Islet precursor cell (in vitro differentiated cells): ENCODE measurements around the gene NRCAM.
A peak's percentile ranks its signal among the peaks of the same experiment; 100 is the strongest.

ENCODE experiments used
- DNase-seq: peaks from one replicate; pipeline ENCODE4 v3.0.0-alpha.2; 2018

NRCAM gene

DNA sequence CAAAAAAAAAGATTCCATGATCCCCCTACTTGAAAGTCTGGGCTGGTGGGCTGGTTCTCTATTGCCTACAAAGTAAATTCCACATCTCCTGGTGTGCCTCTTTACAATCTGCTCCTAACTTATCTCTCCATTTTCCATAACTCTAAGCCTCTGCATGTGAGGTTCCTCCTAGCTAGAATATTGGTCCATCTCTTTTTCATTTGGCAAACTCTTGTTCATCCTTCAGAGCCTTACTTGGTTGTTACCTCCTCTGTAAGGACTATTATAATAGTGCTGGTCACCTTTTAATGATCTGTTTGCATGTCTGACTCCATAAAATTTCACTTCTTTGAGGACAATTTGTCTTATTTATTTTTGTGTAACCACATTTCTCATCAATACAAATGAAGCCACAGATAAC is 1.6 kb upstream of the NRCAM start:
- DNase-seq, result no peak

DNA sequence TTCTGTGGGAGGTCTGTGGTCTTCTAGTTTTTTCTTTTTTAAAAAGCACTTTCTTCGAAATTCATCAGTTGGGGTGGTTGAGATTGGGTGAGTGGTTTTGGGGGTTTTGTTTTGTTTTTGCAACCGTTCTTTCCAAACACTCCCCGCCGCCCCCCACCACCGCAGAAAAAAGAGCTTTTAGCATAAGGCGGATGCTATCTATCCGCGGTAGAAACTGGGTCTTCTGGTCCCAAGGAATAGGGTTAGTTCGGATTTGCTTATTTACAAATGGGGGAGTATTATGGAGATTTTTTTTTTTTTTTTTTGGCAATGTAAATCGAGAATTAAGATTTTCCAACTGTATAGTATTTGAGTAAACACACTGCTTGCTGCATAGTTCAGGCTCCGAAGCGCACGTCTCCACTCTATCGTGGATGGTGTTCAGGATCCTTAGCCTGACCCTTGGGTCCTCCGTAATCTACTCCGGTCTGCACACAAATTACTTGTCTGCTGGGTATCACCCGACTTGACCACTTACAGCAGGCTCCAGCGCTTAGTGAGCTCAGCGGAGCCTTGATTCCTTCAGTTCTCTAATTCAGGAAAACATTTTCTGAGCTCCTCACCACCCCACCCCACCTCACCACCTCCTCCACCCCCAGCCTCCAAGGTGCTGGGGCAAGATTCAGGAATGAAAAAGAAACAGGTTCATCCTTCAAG is 757 bp upstream of the NRCAM start:
- DNase-seq, result no peak

- DNase-seq, result peak; percentile 63
Observed at GRCh38 chr7:108455551-108455997, 662 bp downstream of the NRCAM start.

- DNase-seq, result peak; percentile 72
Observed at GRCh38 chr7:108454674-108455550, 1.3 kb downstream of the NRCAM start.

DNA sequence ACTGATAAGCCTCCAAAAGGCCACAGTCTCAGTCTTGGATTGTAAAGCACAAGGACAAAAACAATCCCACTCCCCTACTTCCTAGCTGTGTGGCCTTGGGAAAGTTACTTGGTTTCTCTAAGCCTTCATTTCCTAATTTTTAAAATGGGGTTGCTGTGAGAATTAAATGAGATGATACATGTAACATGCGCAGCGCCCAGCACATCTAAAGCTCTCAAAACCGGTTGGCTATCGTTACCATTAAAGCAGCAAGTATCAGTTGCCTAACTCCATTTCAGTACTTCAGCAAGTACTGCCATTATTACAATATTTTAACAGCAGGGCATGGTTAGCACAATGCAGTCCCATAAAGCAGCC is 1.9 kb downstream of the NRCAM start:
- DNase-seq, result no peak

GRCh38 chr7:108453320-108453719 is 2.9 kb downstream of the NRCAM start:
- no peak for DNase-seq

GRCh38 chr7:108452707-108453106 is 3.5 kb downstream of the NRCAM start:
- no peak for DNase-seq

DNA sequence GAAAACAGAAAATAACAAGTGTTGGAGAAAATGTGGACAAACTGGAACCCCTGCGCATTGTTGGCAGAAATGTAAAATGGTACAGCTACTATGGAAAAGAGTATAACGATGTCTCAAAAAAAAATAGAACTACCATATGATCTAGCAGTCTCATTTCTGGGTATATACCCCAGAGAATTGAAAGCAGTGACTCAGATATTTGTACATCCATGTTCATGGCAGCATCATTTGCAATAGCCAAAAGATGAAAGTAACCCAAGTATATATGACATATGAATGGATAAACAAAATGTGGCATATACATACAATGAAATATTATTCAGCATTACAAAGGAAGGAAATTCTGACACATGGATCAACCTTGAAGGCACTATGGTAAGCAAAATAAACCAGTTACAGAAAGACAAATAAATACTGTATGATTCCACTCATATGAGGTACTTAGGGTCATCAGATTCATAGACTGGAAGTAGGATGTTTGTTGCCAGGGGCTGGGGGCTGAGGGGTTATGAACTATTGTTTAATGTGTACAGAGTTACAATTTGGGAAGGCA is 4.9 kb downstream of the NRCAM start:
- no peak for DNase-seq

DNA sequence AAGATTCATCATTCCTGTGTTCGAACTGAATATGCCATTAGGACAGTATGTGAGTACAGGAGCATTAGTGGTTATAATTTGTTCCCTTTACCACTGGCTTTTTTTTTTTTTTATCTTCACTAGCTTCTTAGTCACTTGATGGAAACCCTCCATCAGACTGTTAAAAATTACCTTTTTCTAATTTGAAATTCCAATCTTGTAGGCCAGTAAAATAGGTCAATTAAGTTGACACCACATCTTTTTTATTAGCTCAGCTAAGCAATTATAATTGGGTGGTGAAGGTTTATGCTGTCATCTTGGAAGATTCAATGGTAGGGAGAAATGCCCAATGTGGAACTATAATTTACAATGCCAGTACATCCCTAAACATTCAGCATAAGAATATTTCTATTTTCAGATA is 6.1 kb downstream of the NRCAM start:
- DNase-seq, result no peak

DNA sequence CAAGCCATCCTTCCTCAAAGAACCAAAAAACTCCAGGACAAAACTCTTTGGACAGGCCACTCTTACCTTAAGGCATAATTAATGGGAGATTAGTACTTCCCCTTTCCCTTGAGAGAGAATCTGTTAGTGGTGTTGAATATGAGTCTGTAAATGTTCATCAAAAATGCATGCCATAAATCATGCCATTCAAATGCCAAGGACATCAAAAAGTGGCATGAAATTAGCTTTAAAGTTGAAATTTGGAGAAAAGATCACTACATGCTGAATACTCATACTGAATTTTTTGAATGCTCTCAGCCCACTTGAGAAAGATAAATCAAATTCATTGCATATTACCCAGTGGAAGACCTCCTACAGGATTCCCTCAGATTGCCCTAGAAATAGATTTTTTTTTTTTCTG is 6.7 kb downstream of the NRCAM start:
- DNase-seq, result no peak

GRCh38 chr7:108448584-108449505 is 7.4 kb downstream of the NRCAM start:
- no peak for DNase-seq

GRCh38 chr7:108442039-108442568 is 14.1 kb downstream of the NRCAM start:
- peak; percentile 77 for DNase-seq

- DNase-seq, result no peak
Observed at GRCh38 chr7:108441392-108441955, 14.8 kb downstream of the NRCAM start.

GRCh38 chr7:108440613-108441012 is 15.6 kb downstream of the NRCAM start:
- no peak for DNase-seq

- DNase-seq, result no peak
Observed at GRCh38 chr7:108436906-108437305, 19.3 kb downstream of the NRCAM start.

DNA sequence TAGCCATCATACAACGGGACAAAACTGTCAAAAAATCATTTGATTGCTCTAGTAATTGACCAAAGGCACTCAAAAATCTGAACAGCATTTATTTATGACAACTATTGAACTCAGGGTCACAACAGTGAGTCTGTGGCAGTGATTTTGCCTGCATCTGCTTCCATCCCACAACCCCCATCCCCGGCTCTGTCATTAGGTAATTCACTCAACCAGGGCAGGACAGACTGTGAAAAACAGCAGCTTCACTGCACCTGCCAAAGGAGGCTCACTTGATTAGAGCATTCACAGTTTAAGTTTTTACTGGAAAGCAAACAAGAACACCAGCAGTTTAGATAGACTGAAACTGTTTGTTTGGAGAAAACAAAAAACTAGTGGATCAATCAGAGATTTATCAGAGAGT is 22.2 kb downstream of the NRCAM start:
- no peak for DNase-seq

GRCh38 chr7:108431099-108431498 is 25.1 kb downstream of the NRCAM start:
- no peak for DNase-seq

DNA sequence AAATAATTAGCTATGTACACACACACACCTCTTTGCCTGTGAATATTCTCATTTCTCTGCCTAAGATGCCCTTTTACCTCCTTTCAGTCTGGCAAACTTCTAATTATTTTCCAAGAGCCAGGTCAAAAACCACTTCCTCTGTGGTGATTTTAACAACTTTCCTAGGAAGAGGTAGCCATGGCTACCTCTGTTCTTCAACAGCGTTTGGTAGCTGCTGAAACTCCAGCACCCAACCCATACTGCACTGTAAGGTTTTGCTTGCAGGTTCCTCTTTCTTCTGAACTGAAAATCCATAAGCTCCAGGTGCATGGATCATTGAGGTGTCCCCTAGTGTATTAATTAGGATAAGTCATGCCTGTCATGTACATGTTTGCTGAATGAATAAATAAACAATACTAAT is 25.6 kb downstream of the NRCAM start:
- DNase-seq, result no peak

- DNase-seq, result no peak
Observed at GRCh38 chr7:108427766-108428165, 28.5 kb downstream of the NRCAM start.

GRCh38 chr7:108425714-108426275 is 30.4 kb downstream of the NRCAM start:
- DNase-seq, result no peak

DNA sequence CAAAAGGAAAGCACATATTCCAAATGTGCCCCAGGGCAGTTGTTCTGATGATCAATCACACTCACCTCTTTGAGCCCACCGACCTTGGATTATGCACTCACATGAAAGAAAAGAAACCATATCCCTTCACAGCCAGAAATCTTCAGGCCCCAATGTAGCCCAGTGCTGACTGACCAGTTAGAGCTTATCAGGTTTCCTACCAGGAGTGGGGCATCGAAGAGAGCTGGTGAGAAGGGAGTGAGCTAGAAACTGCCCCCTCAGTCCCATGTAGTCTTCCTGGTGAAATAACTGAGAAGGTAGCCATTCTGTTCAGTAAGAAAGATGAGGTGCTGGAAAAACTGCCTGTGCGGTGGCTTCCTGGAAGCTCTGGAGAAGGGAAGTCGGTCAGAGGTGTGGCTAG is 32.2 kb downstream of the NRCAM start:
- DNase-seq, result no peak
